Skin of body (tissue), 2 donors: ENCODE results near the gene TXNDC11. TPM values are rescaled to one million over a fixed set of nuclear protein-coding genes. Genes with fewer than 3 reads are reported as not detected.

Experiments
- DNase-seq: peaks from one replicate; lab custom pipeline; 2025; lab: John Stamatoyannopoulos, UW
- total RNA-seq: library from RNA; depleted of rRNA; stranded (reverse); fragments of >200 nt; gene quantifications from one replicate; pipeline ENCODE4 v1.2.3, GENCODE V29; 2014

Gene TXNDC11
- total RNA-seq, 1 donor from 2014 or later, result 22.9 TPM

DNA sequence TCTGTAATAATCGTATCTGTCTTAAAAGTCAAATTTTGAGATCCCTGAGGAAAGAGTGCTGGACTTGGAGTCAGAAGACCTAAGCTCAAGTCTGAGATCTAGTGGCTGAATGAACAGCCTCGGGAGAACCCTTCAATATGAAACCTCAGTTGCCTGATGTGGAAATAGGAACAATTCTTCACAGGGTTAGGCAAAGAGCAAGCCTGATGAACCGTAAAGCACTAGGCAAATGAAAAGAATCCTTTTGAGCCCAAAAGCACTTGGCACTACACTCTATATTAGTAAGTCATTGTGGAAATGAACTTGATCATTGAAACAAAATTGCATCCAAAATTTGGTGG lies 20.2 kb downstream of the TXNDC11 start:
- no peak for DNase-seq

DNA sequence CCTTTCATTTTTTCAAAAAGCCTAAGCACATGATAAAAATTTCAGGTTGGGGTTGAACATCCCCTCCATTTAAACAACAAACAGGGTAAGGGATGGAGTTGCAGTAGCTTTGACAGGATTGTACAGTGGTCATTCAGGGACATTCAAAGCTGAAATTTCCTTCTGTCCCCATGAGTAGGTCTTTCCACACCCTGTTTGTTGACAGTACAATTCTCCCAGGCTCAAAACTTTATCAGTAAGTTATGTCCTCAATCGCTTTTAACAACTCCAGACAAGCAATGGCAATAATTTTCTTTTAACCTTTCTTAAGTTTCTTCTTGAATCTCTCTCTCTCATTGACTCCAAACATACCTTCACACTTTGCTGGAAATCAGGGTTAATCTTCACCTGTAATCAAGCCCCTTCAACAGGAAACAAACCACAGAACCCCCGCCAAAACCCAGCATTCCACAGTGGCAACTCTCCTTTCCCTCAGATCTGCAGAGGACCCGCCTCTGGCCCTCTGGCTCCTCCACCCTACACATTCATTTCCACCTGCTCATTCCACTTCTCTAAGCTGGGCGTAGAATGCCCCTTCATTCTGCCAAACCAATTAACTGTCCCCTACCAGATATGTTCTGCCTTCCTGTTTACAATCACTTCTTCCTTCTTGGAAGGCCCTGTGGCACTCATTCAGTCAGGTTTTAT lies 20.7 kb downstream of the TXNDC11 start:
- no peak for DNase-seq

DNA sequence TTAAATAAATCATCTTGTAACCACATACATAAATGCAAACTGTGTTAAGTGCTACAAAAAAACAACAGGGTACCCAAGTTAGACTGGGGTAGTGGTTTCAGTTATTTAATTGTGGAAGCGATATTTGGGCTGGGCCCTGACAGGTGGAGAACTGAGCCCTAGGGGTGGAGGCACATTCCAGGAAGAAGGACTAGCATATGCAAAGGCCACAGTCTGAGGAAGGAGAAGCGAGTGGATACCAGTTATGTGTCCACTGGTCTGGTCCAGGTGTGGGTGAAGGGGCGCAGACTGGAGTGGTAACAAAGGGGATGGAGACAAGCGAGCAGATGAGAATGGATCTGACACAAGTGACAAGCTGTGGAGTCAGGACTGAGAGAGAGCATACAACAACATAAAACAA lies 22.9 kb downstream of the TXNDC11 start:
- DNase-seq, result no peak

DNA sequence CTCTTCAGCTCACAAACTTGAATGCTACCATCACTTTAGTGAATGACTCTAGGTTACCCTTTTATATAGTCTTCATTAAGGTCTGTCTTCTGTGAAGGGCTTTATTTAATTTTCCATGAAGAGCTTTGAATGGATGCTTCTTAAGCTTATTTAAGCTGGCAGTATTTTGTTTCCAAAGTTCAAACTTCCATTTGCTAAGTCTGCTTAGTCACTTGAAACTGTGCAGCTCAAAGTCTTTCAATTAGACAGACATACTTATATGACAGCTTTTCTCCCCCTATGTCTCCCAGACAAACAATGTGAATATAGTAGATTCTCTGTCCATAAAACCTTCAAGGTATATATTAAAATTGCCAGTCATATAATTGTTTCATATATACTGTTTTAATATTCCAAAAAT lies 23.5 kb downstream of the TXNDC11 start:
- no peak for DNase-seq

DNA sequence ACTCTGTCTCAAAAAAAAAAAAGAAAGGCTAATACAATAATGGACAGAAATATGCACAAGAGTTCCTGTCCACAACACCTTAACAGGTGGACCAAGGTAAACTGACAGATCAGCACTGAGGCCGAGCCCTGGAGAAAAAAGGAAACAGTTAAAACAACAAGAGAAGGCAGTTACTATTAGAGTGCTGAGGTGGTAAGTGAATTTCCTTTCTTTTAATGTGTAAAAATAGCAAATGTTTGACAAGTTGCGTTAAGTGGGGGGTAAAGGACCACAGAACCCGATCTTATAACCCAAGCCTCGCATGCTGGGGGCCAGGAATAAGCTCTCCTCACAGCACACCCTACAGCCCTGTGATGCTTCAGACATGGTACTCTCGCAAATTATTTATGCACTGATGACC lies 24.8 kb downstream of the TXNDC11 start:
- no peak for DNase-seq

DNA sequence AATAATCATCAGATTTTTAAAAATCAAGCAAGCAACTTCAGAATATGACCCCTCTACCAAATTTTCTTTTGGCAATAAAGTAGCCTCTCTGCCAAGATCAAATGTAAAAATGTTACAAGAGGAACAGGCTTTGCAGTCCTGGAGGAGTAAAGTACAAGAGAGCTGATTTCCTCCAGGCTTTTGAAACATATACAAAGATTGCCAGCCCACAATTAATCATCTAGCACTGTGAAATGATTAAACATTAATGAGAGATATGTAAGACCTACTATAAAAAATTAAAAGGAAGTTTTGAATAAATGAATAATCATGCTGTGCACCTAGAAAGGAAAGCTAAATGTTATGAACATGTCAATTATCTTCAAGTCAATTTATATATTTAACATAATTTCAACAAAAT lies 26.3 kb downstream of the TXNDC11 start:
- no peak for DNase-seq

DNA sequence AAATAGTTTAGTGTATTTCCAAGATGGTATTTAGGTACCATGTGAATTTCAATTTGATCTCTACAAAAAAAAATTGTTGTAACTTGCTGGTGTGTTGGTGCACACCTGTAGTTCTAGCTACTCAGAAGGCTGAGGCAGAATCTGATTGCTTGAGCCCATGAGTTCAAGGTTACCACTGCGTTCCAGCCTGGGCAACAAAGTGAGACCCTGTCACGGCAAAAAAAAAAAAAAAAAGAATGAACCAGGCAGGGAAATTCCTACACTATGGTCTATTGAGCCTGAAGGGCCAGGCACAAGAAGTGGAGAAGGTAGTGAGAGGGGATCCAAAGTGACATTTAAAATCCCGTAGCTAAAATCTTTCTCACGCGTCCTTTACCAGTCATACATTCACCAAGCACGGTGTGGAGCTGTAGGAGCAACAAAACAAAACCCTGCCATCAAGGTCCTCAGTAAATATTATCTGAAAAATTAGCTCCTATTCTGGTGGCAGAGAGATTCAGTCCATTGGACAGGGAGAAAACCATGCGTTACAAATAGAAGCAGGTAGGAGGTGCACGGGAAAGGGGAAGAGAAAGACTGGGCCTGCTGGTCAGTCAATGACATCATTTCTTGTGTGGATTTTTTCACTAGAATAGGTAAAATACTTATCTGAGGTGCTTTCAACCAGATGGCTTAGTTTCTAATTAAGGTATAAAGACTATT lies 27.3 kb downstream of the TXNDC11 start:
- no peak for DNase-seq

DNA sequence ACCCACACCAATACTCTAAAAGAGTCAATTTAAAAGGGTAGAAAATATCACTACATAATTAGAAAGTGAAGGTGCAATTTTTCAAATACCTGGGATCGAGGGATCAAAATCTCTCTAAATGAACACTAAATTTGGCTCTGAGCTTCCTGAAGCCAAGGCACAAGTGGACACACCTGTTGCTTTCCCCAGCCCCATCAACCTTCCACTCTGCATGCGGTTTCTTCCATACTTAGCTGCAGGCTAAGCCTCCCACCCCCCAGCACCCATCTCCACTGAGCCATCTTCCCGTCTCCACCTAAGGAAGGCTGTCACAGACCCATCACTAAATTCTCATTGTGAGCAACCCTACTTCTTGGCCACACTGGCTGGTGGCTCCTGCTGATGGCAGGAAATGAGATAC lies 30.5 kb downstream of the TXNDC11 start:
- DNase-seq, result no peak

DNA sequence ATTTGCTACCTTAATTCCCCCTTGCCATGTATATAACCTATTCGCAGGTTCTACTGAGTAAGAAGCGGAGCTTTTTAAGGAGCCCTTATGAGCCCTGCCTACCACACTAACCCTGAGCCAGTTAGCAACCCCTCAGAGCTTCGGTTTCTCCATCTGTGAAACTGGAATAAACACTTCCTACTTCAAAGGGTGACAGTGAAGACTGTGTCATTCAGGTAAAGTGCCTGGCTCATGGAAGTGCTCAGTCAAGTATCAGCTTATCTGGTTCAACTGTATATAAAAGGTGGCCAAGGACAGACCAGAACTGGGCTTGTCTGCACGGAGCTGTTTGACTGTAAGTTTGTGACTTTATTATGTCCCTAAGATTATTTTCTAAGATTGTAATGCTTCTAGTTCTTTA lies 31.0 kb downstream of the TXNDC11 start:
- DNase-seq, result no peak

DNA sequence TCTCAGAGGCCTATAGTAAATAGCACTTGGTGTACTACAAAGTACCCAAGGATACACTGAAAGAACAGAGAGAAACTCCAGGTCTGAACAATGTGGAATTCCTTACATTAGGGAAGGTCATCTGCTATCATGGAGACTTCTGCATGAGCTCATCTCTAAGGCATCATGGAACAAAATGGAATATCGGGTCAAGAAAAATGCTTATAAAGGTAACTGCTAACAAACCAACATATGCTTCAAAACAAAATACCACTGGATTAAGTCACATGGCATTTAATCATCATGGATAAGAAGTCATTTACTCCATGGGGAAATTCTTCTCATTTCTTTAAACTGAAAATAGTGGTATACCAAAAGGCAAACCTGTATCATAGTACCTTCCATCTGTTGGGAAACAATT lies 34.2 kb downstream of the TXNDC11 start:
- DNase-seq, result no peak

DNA sequence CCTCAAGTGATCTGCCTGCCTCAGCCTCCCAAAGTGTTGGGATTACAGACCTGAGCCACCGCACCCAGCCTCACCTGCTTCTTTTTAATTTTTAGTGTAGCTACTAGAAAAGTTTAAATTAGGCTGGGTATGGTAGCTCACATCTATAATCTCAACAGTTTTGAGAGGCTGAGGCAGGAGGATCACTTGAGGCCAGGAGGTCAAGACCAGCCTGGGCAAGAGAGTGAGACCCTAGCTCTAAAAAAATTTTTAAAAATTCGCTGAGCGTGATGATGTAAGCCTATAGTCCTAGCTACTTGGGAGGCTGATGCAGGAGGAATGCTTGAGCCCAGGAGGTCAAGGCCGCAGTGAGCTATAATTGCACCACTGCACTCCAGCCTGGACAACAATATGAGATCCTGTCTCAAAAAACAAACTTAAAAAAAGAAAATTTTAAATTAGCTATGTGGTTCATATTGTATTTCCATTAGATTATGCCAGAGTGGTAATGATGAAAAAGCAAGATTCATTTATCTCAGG lies 34.9 kb downstream of the TXNDC11 start:
- DNase-seq, result no peak

DNA sequence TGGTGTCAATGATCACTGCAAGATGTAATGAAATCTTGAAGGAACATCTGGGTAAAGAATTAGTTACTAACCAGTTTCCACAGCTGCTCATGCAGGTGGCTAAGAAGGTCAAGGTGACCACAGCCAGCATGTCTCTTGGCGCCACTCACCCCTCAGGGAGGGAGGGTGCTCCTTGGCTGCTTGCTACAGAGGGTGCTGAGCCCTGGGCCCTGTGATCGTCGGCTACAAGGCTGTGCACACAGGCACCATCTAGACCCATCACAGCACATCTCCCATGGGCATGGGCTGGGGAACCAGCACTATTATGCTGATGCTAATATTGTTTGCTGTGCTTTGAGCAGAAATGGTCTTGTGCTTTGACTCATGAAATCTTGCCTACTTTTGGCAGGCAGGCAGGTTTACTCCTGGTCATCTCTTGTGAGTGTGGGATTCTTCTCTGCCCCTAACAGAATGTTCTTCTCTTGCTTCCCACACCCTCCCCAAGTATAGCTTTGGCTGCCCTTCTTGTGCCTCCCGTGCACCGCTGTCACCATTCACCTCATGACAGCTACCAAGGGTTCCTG lies 36.4 kb downstream of the TXNDC11 start:
- DNase-seq, result no peak

DNA sequence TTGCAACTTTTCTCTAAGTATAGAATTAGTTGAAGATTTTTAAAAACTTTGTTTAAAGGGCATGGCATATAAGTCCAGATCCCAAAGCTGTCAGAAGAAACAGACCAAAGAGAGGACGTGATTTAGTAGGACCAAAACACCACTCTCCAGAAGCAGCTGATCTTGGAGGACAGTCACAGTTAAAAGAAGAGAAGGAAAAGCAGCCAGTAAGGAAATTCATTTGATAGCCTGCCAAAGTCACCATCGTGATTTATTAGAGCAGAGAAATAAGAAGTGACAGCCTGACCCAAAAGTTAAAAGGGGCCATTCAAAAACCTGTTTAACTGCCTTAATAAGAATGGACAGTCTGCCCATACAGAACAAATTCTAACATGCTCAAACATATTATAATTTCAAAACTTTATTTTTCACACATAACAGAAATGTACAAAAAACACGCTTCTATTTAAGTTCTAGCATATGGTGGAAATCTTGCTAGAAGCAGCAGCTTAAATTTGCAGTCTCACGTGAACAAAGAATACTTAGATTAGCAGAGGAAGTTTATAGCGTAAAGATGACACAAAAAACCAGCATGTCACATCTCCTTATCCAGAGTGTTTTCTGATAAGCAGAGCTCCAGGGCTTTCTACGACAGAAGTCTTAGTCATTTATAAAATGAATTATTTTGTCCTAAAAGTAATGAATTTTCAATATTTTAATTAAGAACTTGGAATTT lies 37.2 kb downstream of the TXNDC11 start:
- no peak for DNase-seq

DNA sequence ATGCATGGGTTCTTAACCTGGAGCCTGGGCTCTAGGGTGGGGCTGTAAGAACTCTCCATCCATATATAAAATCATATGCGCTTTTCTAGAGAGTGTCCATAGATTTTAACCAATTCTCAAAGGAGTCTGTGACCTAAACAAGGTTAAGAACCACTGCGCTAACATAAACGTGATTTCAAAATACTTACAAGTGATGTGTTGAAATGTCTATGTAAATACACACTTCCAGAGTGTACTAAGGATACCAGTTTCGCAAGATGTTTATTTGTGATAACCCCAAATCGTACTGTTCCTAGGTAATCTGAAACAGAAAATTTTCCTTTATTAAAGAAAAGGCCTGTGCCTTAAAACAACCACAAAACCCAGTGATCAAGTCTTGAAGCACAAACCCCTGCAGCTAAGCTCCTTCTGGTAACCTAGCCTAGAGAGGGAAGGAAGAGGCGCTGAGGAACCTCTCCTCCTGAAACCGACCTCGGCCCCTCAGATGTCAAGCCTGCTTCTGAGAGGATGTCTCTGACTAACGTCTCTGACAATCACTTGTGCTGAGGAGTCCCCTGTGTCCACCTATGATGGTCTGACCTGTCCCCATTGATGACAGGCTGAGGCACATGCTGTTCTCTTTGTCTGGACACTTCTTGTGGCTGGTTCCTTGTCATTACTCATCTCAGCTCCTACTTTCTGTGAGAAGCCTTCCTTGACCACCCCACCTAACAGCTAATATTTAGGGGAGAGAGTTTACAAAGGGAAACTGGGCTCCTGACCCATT lies 42.2 kb downstream of the TXNDC11 start:
- no peak for DNase-seq

DNA sequence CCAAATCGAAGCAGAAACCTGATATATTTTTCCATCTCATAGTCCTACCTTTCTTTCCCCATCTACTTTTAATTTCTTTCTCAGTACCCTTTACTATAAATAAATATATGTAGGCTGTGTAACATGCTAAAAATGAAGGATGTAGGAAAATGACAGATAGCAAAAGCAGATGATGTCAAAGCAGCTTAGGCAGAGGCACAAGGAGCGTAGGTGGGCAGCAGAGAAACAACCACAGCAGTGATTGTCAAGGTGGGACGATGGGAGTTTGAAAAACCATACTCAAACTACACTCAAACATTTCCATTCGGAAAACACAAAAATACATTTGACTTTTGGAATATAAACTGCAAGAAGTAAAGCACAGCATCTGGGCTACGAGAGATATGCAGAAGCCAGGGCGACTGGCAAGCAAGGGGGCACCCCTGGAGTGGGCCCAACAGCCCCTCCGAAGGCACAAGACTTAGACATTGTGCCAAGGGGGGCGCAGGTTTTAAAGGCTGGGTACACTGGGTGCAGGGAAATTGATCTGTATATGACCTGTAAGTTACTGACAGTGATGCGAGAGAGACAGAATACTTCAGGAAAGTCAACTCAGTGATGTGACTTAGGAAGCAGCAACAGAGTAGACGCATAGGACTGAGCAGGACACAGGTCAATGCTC lies 43.3 kb downstream of the TXNDC11 start:
- DNase-seq, result no peak

DNA sequence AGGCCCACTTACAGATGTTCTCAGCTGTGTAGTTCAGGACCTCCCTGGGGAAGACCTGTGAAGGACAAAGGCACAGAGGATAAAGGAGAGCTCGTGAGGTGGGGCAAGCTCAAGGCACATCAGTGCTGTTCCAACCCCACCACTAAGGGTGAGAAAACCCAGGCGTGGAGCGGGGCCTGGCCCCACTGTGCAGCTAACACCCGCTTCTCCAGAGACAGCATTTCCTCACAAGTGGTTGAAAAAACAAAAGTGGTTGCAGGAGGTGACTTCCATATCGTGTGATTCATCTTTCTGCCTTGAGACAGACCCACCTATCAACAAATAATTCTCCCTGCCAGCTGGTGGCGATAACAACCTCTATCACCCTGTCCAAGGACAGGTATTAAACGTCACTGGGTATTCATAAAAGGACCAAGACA lies 44.4 kb downstream of the TXNDC11 start:
- no peak for DNase-seq

DNA sequence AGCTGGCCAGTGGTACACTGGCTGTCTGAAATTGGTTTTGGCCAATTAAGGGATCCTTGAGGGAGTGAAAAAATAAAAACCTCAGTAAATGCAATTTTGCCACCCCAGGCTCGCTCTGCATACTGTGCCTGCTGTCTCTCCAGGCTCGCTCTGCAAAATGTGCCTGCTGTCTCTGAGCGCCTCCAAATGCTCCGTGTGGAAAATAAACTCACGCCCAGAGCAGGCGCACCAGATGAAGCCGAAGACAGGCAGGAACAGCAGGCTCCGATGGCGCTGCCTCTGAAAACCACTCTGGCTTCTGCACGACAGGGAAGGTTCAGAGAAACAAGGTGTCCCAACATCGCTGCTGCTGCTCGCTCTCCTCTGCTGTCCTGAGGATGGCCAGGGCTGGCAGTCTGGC lies 45.3 kb downstream of the TXNDC11 start:
- no peak for DNase-seq

DNA sequence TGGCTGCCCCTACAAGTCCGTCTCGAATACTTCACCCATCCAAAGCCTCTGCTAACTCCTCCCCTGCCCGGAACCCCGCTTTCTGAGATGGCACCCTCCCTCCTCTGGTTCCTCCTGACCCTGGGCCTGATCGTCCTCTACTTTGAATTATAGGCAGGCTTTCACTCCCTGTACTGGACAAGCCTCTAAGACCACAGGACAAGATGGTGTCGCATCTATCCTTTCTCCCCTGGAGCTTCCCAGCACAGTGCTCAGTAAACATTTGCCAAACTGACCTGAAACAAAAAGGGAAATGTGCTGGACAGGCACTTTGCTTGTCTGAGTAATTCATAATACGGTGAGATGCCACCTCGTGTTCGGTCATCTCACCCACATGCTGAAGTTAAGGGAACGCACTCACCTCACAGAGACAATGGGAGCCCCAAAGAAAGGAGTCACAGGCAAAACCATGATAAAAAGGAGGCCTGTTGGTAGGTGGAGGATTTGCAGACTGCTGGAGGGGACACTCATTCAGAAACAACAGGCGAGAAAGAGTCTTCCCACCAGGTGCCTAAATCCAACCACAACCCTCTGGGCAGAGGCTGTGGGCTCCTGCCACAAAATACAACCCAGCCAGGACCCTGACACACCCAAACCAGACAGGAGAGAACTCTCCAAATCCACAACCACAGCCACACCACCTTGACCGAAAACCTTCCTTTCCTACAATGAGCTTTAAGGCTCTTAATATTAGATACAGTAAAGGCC lies 46.2 kb downstream of the TXNDC11 start:
- no peak for DNase-seq

DNA sequence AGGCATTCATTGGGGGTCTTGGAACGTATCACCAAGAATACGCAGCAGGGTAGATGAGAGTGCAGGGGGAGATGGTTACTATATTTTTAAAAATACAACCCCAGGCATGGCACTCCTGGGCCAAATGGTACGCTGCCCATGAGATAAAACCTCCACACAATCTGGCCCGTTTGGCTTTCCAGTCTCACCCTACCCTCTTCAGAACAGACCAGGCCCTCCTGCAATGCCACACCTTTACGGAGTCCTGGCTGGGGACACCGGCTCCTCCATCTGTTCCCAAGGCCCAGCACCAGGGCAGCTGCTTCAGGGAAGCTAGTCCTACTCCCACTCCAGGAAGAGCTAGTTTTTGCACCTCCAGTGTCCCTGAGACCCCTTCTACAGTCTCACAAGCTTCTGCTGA lies 50.0 kb downstream of the TXNDC11 start:
- no peak for DNase-seq

DNA sequence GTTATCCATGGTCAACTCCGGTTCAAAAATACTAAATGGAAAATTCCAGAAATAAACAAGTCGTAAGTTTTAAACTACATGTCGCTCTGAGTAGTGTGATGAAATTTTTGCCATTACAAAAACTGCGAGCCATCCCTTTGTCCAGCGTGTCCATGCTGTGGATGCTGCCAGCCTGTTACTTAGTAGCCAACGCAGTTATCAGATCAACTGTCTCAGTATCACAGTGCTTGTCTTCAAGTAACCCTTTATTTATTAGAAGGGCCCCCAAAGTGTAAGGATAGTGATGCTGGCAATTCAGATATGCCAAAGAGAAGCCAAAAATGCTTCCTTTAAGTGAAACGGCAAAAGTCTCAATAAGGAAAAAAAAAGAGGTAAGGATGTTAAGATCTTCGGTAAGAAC lies 50.5 kb downstream of the TXNDC11 start:
- no peak for DNase-seq
